Stimulated activated CD4-positive, alpha-beta T cell treated with anti-CD3 and anti-CD28 coated beads, Interleukin-2, amount 100 ng/mL, for 4 hours (primary cell): Measurements from ENCODE around the gene GSS.

Source experiments
- DNase-seq: peaks from one replicate; pipeline ENCODE4 v3.0.0-alpha.2; 2020; ENCODE audit warnings: low read depth

The GSS gene

GRCh38 chr20:34955231-34956040 is at the start of gene GSS, which contains the start of gene MYH7B:
Gene GSS (minus strand): TSS chr20:34955806. CDS start chr20:34951852, 3,954 bp downstream.
Gene MYH7B (plus strand): TSS chr20:34955868. CDS start chr20:34978006, 22,138 bp downstream.
- peak; percentile 93 for DNase-seq

GRCh38 chr20:35004749-35005462 is 49.3 kb upstream of the GSS start:
- no peak for DNase-seq

- no peak for DNase-seq
Measured at GRCh38 chr20:35004051-35004725, 48.6 kb upstream of the GSS start.

- no peak for DNase-seq
Measured at GRCh38 chr20:35003211-35004031, 47.8 kb upstream of the GSS start.

- DNase-seq: no peak
Measured at GRCh38 chr20:35002426-35003210, 47.0 kb upstream of the GSS start.

- no peak for DNase-seq
Measured at GRCh38 chr20:35001596-35002362, 46.2 kb upstream of the GSS start.

GRCh38 chr20:35000922-35001595 is 45.5 kb upstream of the GSS start:
- DNase-seq: no peak

- DNase-seq: no peak
Measured at GRCh38 chr20:35000311-35000921, 44.8 kb upstream of the GSS start.

GRCh38 chr20:34999782-35000181 is 44.2 kb upstream of the GSS start:
- DNase-seq: no peak

- DNase-seq: no peak
Measured at GRCh38 chr20:34999021-34999451, 43.4 kb upstream of the GSS start.

- no peak for DNase-seq
Measured at GRCh38 chr20:34998331-34998950, 42.8 kb upstream of the GSS start.

GRCh38 chr20:34997774-34998173 is 42.2 kb upstream of the GSS start:
- DNase-seq: no peak

GRCh38 chr20:34997131-34997561 is 41.5 kb upstream of the GSS start:
- DNase-seq: no peak

- no peak for DNase-seq
Measured at GRCh38 chr20:34996243-34997028, 40.8 kb upstream of the GSS start.

GRCh38 chr20:34995696-34996095 is 40.1 kb upstream of the GSS start:
- DNase-seq: no peak

- DNase-seq: no peak
Measured at GRCh38 chr20:34995192-34995591, 39.6 kb upstream of the GSS start.

- DNase-seq: no peak
Measured at GRCh38 chr20:34994509-34995131, 39.0 kb upstream of the GSS start.
